NCI-H774 (cell line): ENCODE measurements around the gene PLD4.
"Not testable (repeated sequence)": the region's sequence is repeated elsewhere in the genome, so short reads cannot be mapped to it uniquely, and the experiment has no call there.

ENCODE experiments used
- DNase-seq: peaks from one replicate; lab custom pipeline; 2025; lab: John Stamatoyannopoulos, UW

The PLD4 gene

GRCh38 chr14:104886690-104887622 is 37.7 kb upstream of the PLD4 start:
- no peak for DNase-seq

DNA sequence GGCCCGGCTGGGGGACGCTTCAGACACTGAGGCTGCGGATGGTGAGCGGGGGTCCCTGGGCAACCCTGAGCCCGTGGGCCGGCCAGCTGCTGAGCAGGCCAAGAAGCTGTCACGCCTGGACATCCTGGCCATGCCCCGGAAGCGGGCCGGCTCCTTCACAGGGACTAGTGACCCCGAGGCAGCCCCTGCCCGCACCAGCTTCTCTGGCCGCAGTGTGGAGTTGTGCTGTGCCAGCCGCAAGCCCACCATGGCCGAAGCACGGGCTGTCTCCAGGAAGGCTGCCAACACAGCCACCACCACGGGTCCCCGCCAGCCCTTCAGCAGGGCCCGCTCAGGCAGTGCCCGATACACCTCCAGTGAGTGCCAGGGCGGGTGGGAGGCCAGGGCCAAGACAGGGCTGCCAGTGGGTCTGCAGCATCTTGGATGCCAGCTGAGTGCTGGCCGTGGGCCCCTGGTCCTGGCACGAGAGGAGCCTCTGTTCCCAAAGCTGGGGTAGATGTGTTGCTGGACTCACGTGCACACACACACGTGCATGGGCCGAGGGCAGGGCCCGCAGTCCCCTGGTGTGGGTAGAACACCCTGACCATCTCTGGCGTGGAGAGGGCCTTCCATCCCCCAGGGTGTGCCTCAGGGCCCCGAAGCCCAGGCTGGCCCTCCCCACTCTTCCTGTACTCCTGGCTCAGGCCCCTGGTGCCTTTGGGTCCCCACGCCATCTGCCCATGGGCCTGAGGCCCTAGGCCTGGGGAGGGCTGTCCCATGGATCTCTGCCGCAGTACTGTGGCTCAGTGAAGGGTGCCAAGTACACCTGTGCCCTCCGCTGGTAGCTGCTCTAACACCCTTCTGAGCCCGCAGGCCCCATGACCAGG is 36.8 kb upstream of the PLD4 start:
- DNase-seq = no peak

- no peak for DNase-seq
Observed at GRCh38 chr14:104888489-104889374, 35.9 kb upstream of the PLD4 start.

- DNase-seq = no peak
Observed at GRCh38 chr14:104889375-104889757, 35.3 kb upstream of the PLD4 start.

DNA sequence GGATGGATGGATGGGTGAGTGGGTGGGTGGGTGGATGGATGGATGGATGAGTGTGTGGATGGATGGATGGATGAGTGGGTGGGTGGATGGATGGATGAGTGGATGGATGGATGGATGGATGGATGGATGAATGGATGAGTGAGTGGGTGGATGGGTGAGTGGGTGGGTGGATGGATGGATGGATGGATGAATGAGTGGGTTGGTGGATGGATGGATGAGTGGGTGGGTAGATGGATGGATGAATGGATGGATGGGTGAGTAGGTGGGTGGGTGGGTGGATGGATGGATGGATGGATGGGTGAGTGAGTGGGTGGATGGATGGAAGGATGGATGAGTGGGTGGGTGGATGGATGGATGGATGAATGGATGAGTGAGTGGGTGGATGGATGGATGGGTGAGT is 34.4 kb upstream of the PLD4 start:
- not testable (repeated sequence) for DNase-seq

GRCh38 chr14:104891121-104891551 is 33.5 kb upstream of the PLD4 start:
- no peak for DNase-seq

- no peak for DNase-seq
Observed at GRCh38 chr14:104891664-104892530, 32.8 kb upstream of the PLD4 start.

- DNase-seq = no peak
Observed at GRCh38 chr14:104892531-104893434, 31.9 kb upstream of the PLD4 start.

- no peak for DNase-seq
Observed at GRCh38 chr14:104893435-104894207, 31.1 kb upstream of the PLD4 start.

DNA sequence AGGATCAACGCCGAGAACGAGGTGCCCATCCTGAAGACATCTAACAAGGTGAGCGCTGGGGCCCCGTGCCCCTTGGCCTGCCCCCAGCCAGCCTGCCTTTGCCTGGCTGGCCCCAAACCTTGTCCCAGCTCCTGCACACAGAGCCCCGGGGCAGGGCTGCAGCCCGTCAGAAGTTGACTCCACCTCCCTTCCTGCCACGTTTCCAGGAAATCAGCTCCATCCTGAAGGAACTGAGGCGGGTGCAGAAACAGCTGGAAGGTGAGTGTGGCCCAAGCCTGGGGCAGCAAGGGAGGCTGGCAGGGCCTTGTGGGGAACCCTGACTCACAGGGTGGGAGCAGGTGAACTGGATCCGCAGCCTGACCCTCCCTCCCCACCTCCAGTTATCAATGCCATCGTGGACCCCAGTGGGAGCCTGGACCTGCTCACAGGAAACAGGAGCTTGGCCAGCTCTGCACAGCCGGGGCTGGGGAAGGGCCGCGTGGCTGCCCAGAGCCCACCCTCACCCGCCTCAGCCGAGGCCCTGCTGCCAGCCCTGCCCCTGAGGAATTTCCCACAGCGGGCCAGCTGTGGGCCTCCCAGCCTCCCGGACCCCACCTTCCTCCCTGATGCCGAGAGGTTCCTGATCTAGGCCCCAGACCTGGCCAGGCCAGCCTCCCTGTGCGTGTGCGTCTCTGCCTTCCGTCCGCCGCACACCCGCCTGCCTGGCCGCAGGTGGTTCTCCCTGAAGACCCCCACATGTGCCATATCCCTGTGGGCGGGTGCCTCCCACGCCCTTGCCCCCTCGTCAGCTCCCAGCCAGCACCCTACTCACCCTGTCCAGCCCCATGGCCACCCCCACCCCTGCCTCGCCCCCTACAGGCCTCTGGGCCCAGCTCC is 30.1 kb upstream of the PLD4 start:
- DNase-seq = no peak

DNA sequence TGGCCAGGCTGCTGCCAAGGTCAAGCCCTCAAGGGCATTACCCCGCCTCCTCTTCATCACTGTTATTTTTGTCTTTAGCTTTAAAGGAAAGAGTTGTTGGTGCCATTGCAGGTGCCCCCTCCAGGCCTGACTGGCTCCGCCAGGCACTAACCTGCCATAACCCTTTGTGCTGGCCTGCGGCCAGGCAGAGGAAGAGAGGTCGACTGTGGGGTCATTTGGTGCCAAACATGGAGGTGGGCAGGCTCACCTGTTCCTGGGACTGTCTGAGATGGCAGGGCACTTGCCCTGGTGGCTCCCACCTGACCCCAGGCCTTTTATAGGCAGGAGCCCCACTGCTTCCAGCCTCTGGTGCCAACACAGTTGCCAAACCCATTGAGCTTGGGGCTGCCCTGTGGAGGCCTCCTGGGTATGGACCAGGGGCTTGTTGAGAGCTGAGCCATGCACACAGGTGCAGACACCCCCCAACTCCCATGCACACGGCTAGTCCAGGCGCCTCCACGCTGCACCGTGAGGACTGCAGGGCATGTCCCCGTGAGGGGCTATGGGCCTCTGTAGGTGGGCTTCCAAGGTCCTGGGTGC is 29.4 kb upstream of the PLD4 start:
- DNase-seq = no peak

DNA sequence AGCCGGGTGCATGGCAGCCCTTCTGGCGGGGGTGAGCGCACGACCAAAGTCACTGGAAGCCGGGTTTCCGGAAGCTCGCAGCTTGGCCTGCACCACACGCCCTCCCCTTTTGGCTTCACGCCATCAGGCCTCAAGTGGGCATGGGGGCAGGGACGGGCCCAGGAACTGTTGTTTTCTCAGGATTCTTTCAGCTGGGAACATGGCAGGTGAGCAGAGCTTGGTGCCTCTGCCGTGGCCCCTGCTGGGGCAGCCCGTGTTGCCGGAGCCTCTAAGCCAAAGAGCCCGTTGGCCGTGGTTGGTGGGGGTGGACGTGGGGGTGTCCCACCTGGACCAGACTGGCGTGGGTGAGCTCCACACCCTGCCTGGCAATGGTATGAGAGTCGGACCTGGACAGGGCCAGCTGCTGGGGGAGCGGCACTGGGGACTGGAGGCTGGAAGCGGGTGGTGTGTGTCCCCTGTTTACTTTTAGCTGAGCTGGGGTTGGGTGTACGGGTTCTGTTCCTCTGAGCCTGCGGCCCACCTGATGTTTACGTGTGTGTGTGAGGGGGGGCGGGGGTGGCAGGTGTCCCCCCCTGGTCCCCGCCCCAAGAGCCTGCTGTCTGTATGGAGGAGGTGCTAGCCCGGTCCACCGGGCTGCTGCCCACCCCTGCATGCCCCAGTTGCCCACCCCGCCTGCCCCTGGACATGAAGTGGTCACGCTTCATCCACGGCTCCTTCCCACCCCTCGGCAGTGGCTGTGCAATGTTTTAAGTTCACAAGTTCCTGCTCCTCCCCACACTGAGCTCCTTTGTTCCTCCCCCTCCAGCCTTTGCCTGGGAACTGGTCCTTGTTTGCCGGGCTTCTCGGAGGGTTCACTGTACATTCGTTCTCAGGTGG is 28.7 kb upstream of the PLD4 start:
- DNase-seq = peak; percentile 82

DNA sequence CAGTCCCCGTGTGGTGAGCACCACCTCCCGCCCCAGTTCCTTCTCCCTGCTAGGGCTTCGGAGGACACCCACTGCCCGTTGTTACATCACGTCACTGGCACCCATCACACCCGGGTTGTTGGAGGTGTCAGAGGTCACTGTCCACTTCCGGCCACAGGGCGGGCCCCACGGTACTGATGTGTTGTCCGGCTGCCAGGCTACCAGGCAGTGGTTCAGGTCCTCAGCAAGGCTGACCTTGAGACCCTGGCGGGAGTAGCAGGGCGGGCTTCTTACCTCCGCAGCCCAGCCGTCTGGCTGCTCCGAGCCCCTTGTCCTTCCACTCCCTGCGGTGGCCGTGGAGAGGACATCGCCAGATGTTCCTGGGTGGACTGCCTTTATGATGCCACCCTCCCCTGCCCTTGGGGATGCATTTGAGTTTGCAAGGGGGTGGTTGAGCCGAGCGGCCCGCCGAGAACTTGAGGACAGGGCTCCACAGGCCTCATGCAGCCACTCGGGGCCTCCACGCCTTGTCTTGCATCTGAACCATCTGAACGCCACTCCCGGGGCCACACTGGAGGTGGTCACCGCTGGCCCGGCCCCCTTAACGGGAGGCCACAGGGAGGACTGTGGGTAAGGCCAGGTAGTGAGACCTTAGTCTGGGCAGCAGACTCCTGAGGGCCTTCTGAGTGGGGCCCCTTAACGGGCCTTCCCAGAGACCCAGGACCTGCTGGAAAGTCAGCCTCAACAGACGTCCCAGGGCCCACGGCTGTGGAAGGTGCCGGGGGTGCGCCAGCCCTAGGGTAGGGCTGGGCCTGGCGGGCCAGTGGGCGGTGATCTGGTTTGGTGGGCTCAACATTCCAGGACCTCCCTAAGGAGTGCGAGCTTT is 27.1 kb upstream of the PLD4 start:
- no peak for DNase-seq

- no peak for DNase-seq
Observed at GRCh38 chr14:104898195-104898558, 26.5 kb upstream of the PLD4 start.

DNA sequence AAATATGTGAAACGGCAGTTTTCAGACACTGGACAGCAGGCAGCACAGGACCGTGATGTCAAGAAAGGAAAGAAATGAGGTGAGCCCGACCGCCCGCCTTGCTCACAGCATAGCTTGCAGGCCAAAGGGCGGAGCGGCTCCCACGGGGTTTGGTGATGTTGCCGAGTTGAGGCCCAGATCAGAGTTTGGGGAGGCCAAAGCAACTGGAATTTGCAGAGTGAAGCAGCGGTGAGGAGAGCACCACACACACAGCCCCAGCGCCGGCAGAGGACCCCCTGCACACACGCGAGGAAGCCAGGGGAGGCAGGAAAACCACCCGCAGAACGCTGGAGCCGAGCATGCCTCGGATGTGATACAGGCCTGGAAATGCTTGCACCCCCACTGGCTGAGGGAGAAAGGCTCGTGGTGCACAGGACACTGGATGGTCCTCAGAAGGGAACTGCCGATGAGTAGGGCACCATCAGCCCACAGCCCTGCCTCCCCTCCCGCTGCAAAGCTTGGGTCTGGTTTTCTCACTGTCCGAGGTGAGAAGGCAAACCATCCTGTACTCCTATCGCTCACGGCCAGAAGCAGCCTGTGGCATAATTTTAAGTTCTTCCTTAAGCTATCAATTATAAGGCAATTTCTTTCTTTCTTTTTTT is 25.7 kb upstream of the PLD4 start:
- no peak for DNase-seq
